ENCODE data around the gene SOX12.
A peak's percentile ranks its signal among the peaks of the same experiment; 100 is the strongest.

Gene SOX12

GRCh38 chr20:294602-295001 lies 30.8 kb upstream of the SOX12 start:
- H3K36me3 Mint-ChIP-seq (ENCODE audit: insufficient read depth) = peaks cover 18% of the 10 kb centered on the region
- H3K27ac Mint-ChIP-seq (ENCODE audit: low read depth) = no peak overlapping the region
- no peak for DNase-seq (ENCODE audit: low spot score in 2 of 2)
- no peaks in the 10 kb centered on the region for H3K27me3 Mint-ChIP-seq
- H3K4me3 Mint-ChIP-seq = no peak overlapping the region
- H3K4me1 Mint-ChIP-seq = peaks cover 27% of the 10 kb centered on the region
- H3K9me3 Mint-ChIP-seq = no peaks in the 10 kb centered on the region
- ATAC-seq (replicated peaks; ENCODE audit: extremely low read depth, poor library complexity, severe bottlenecking) = no peak

- no peak overlapping the region for H3K27ac Mint-ChIP-seq (ENCODE audit: low read depth)
- no peak for ATAC-seq (replicated peaks; ENCODE audit: extremely low read depth, poor library complexity, severe bottlenecking)
Measured at GRCh38 chr20:295804-296203, 29.5 kb upstream of the SOX12 start.

GRCh38 chr20:297098-297924 lies 28.0 kb upstream of the SOX12 start, which contains the start of gene ZCCHC3:
TSS of gene ZCCHC3 (plus strand) at chr20:297570. CDS start at chr20:297587, 17 bp downstream.
- H3K27ac Mint-ChIP-seq (ENCODE audit: low read depth) = peak within 1 kb of the TSS; percentile 99
- ATAC-seq (replicated peaks; ENCODE audit: extremely low read depth, poor library complexity, severe bottlenecking) (peak; percentile 84), DNase-seq (ENCODE audit: low spot score in 2 of 2) (peak; percentile 67 to 71)

More at GRCh38 chr20:295804-296203, 29.5 kb upstream of the SOX12 start:
- Mint-ChIP-seq H3K4me3 (peak overlapping the region; percentile 98), H3K9me3 (no peaks in the 10 kb centered on the region), H3K36me3 (ENCODE audit: insufficient read depth) (peaks cover 15% of the 10 kb centered on the region), H3K4me1 (peaks cover 36% of the 10 kb centered on the region), H3K27me3 (no peaks in the 10 kb centered on the region)
- DNase-seq (ENCODE audit: low spot score in 2 of 2) = no peak

GRCh38 chr20:297925-298775 lies 27.2 kb upstream of the SOX12 start:
- peak; percentile 10 to 18 for DNase-seq (ENCODE audit: low spot score in 2 of 2)
- Mint-ChIP-seq H3K27ac (ENCODE audit: low read depth) (peak overlapping the region; percentile 99), H3K4me3 (peak overlapping the region; percentile 98), H3K36me3 (ENCODE audit: insufficient read depth) (peaks cover 15% of the 10 kb centered on the region), H3K4me1 (peaks cover 40% of the 10 kb centered on the region), H3K9me3 (no peaks in the 10 kb centered on the region), H3K27me3 (no peaks in the 10 kb centered on the region)
- ATAC-seq (replicated peaks; ENCODE audit: extremely low read depth, poor library complexity, severe bottlenecking) = peak; percentile 31

More at GRCh38 chr20:297098-297924, 28.0 kb upstream of the SOX12 start, which contains the start of gene ZCCHC3:
- Mint-ChIP-seq H3K4me1 (peaks cover 40% of the 10 kb centered on the region), H3K9me3 (no peaks in the 10 kb centered on the region), H3K36me3 (ENCODE audit: insufficient read depth) (peaks cover 15% of the 10 kb centered on the region), H3K4me3 (peak within 1 kb of the TSS; percentile 98), H3K27me3 (no peaks in the 10 kb centered on the region)

- H3K27me3 Mint-ChIP-seq = no peaks in the 10 kb centered on the region
- peak overlapping the region; percentile 98 for H3K4me3 Mint-ChIP-seq
- ATAC-seq (replicated peaks; ENCODE audit: extremely low read depth, poor library complexity, severe bottlenecking) (peak; percentile 22), DNase-seq (ENCODE audit: low spot score in 2 of 2) (no peak)
- no peaks in the 10 kb centered on the region for H3K9me3 Mint-ChIP-seq
- H3K36me3 Mint-ChIP-seq (ENCODE audit: insufficient read depth) = peaks cover 15% of the 10 kb centered on the region
- peak overlapping the region; percentile 99 for H3K27ac Mint-ChIP-seq (ENCODE audit: low read depth)
- H3K4me1 Mint-ChIP-seq = peaks cover 40% of the 10 kb centered on the region
Measured at GRCh38 chr20:298776-299391, 26.5 kb upstream of the SOX12 start.

- Mint-ChIP-seq H3K9me3 (no peaks in the 10 kb centered on the region), H3K4me1 (peaks cover 40% of the 10 kb centered on the region), H3K36me3 (ENCODE audit: insufficient read depth) (peaks cover 15% of the 10 kb centered on the region), H3K27ac (ENCODE audit: low read depth) (no peak overlapping the region), H3K27me3 (no peaks in the 10 kb centered on the region), H3K4me3 (peak overlapping the region; percentile 98)
- no peak for ATAC-seq (replicated peaks; ENCODE audit: extremely low read depth, poor library complexity, severe bottlenecking)
- no peak for DNase-seq (ENCODE audit: low spot score in 2 of 2)
Measured at GRCh38 chr20:300345-300990, 24.9 kb upstream of the SOX12 start.

- peaks cover 34% of the 10 kb centered on the region for H3K4me1 Mint-ChIP-seq
- no peak for DNase-seq (ENCODE audit: low spot score in 2 of 2)
- no peak overlapping the region for H3K27ac Mint-ChIP-seq (ENCODE audit: low read depth)
- ATAC-seq (replicated peaks; ENCODE audit: extremely low read depth, poor library complexity, severe bottlenecking) = no peak
- no peak overlapping the region for H3K4me3 Mint-ChIP-seq
- H3K36me3 Mint-ChIP-seq (ENCODE audit: insufficient read depth) = peaks cover 9% of the 10 kb centered on the region
- no peaks in the 10 kb centered on the region for H3K9me3 Mint-ChIP-seq
- H3K27me3 Mint-ChIP-seq = no peaks in the 10 kb centered on the region
Measured at GRCh38 chr20:301886-302848, 23.2 kb upstream of the SOX12 start.

GRCh38 chr20:305745-306144 lies 19.6 kb upstream of the SOX12 start:
- ATAC-seq (replicated peaks; ENCODE audit: extremely low read depth, poor library complexity, severe bottlenecking) (no peak), DNase-seq (ENCODE audit: low spot score in 2 of 2) (no peak)
- Mint-ChIP-seq H3K4me1 (peaks cover 10% of the 10 kb centered on the region), H3K9me3 (no peaks in the 10 kb centered on the region), H3K27me3 (no peaks in the 10 kb centered on the region), H3K27ac (ENCODE audit: low read depth) (no peak overlapping the region), H3K36me3 (ENCODE audit: insufficient read depth) (peaks cover 2% of the 10 kb centered on the region), H3K4me3 (no peak overlapping the region)

GRCh38 chr20:308427-309038 lies 16.8 kb upstream of the SOX12 start:
- Mint-ChIP-seq H3K4me3 (no peak overlapping the region), H3K4me1 (peaks cover 6% of the 10 kb centered on the region), H3K9me3 (no peaks in the 10 kb centered on the region), H3K27me3 (no peaks in the 10 kb centered on the region), H3K36me3 (ENCODE audit: insufficient read depth) (peaks cover 2% of the 10 kb centered on the region), H3K27ac (ENCODE audit: low read depth) (no peak overlapping the region)
- ATAC-seq (replicated peaks; ENCODE audit: extremely low read depth, poor library complexity, severe bottlenecking) (no peak), DNase-seq (ENCODE audit: low spot score in 2 of 2) (no peak)

- H3K27me3 Mint-ChIP-seq = no peaks in the 10 kb centered on the region
- peaks cover 6% of the 10 kb centered on the region for H3K4me1 Mint-ChIP-seq
- H3K36me3 Mint-ChIP-seq (ENCODE audit: insufficient read depth) = peaks cover 2% of the 10 kb centered on the region
- ATAC-seq (replicated peaks; ENCODE audit: extremely low read depth, poor library complexity, severe bottlenecking) = no peak
- no peak overlapping the region for H3K4me3 Mint-ChIP-seq
- no peak for DNase-seq (ENCODE audit: low spot score in 2 of 2)
- no peaks in the 10 kb centered on the region for H3K9me3 Mint-ChIP-seq
- H3K27ac Mint-ChIP-seq (ENCODE audit: low read depth) = no peak overlapping the region
Measured at GRCh38 chr20:309306-309840, 16.0 kb upstream of the SOX12 start.
